Smooth muscle cell (in vitro differentiated cells): ENCODE measurements around the gene GDF15. TPM values are rescaled to one million over a fixed set of nuclear protein-coding genes. Genes with fewer than 3 reads are reported as not detected.

Experiments
- DNase-seq: peaks from one replicate; lab custom pipeline; 2025; ENCODE audit not compliant: unreplicated experiment; lab: John Stamatoyannopoulos, UW
- H2AFZ ChIP-seq: fragments of 200-600 bp; sonication (generic); 2 replicates; pipeline ENCODE4 v1.6.0; 2016; ENCODE audit warnings: antibody characterized with exemption, low read depth, mild to moderate bottlenecking
- H3F3A ChIP-seq: fragments of 200-600 bp; sonication (generic); 2 replicates; pipeline ENCODE4 v1.6.0; 2017; ENCODE audit warnings: antibody characterized with exemption, low read depth
- H3K27ac ChIP-seq: fragments of 200-600 bp; sonication (generic); 2 replicates; pipeline ENCODE4 v1.5.1; 2016; ENCODE audit warnings: low read depth, mild to moderate bottlenecking
- H3K27me3 ChIP-seq: fragments of 200-600 bp; sonication (generic); 2 replicates; pipeline ENCODE4 v1.6.1; 2016; ENCODE audit warnings: low read depth, mild to moderate bottlenecking
- H3K36me3 ChIP-seq: fragments of 200-600 bp; sonication (generic); 2 replicates; pipeline ENCODE4 v1.5.1; 2016; ENCODE audit warnings: low read depth
- H3K4me1 ChIP-seq: fragments of 200-600 bp; sonication (generic); 2 replicates; pipeline ENCODE4 v1.5.1; 2016; ENCODE audit warnings: low read depth
- H3K4me2 ChIP-seq: fragments of 200-600 bp; sonication (generic); 2 replicates; pipeline ENCODE4 v1.6.0; 2016; ENCODE audit warnings: mild to moderate bottlenecking
- H3K4me3 ChIP-seq: fragments of 200-600 bp; sonication (generic); 2 replicates; pipeline ENCODE4 v1.5.1; 2016; ENCODE audit warnings: mild to moderate bottlenecking
- H3K79me2 ChIP-seq: fragments of 200-600 bp; sonication (generic); 2 replicates; pipeline ENCODE4 v1.6.0; 2016; ENCODE audit warnings: low read depth, mild to moderate bottlenecking
- H3K9ac ChIP-seq: fragments of 200-600 bp; sonication (generic); 2 replicates; pipeline ENCODE4 v1.6.0; 2016; ENCODE audit warnings: low read depth
- H3K9me3 ChIP-seq: fragments of 200-600 bp; sonication (generic); replicated peaks from 2 replicates; pipeline ENCODE4 v1.5.1; 2016; ENCODE audit warnings: low read depth
- H4K20me1 ChIP-seq: fragments of 200-600 bp; sonication (generic); 2 replicates; pipeline ENCODE4 v1.6.0; 2016; ENCODE audit warnings: low read depth
- WGBS: methylation state at CpG from one replicate; pipeline ENCODE4 v1.1.7; 2016; ENCODE audit warnings: low lambda C conversion rate; 5-methylcytosine and 5-hydroxymethylcytosine counted together
- polyA plus RNA-seq: library from polyadenylated mRNA; unstranded; fragments of >200 nt; fragmentation: Nextera tagmentation; extraction: Ambion mirVana; gene quantifications from 2 replicates; pipeline ENCODE4 v1.2.1, GENCODE V29; 2016
- total RNA-seq: library from RNA; depleted of rRNA; stranded (reverse); fragments of >200 nt; gene quantifications from 2 replicates; pipeline ENCODE4 v1.2.3, GENCODE V29; 2014
- TF ChIP-seq, protein P1 (sequence below): fragments of 200-600 bp; sonication (generic); IDR thresholded peaks from 2 replicates; pipeline ENCODE4 v1.5.1; 2017; ENCODE audit warnings: borderline replicate concordance, mild to moderate bottlenecking, antibody characterized with exemption; ENCODE audit not compliant: insufficient read depth, poor library complexity, severe bottlenecking

Gene GDF15
- total and polyA plus RNA-seq, 2 experiments from 2014 or later, result 30.9 to 42.8 TPM

DNA sequence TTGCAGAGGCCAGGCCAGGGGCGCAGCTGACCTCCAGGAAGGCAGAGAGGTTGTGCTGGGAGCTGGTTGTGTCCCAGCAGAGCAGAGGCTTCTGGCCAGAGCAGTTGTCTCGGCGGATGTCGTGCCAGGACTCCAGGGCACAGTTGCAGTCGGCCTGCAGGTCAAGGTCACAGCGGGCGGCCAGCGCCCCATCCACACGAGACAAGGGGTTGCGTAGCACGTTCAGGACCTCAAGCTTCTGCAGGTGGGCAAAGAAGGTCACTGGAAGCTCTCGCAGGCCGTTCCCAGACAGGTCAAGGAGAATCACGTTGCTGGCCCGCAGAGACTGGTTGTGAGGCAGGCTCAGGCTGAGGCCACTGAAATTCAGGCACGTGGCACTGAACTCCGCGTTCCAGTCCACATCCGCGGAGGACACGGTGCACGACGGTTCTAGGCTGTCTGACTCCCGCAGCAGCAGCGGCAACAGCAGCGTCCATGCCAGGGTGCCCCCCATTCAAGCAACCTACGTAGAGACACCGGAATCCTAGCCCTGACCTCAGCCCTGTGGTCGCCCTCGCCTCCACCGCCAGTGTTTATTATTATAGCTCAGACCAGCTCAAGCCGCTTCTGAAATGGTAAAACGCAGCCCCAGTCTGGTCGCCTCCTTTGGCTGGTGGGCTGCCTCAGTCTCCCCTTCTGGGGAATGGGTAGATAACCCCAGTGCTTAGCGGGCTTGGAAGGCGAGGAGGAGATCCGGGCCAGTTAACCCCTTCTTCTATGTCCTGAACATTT lies 10.7 kb downstream of the GDF15 start:
- H3K4me3 ChIP-seq, result no peak overlapping the region
- no peaks in the 10 kb centered on the region for H3K27me3 ChIP-seq
- no peak overlapping the region for H3K4me2 ChIP-seq
- no peak overlapping the region for H3K27ac ChIP-seq
- peaks cover 5% of the 10 kb centered on the region for H3F3A ChIP-seq
- no peaks in the 10 kb centered on the region for H4K20me1 ChIP-seq
- H3K79me2 ChIP-seq, result no peaks in the 10 kb centered on the region
- TF ChIP-seq, protein P1, sequence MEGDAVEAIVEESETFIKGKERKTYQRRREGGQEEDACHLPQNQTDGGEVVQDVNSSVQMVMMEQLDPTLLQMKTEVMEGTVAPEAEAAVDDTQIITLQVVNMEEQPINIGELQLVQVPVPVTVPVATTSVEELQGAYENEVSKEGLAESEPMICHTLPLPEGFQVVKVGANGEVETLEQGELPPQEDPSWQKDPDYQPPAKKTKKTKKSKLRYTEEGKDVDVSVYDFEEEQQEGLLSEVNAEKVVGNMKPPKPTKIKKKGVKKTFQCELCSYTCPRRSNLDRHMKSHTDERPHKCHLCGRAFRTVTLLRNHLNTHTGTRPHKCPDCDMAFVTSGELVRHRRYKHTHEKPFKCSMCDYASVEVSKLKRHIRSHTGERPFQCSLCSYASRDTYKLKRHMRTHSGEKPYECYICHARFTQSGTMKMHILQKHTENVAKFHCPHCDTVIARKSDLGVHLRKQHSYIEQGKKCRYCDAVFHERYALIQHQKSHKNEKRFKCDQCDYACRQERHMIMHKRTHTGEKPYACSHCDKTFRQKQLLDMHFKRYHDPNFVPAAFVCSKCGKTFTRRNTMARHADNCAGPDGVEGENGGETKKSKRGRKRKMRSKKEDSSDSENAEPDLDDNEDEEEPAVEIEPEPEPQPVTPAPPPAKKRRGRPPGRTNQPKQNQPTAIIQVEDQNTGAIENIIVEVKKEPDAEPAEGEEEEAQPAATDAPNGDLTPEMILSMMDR, result no peak
- no peak overlapping the region for H3K9ac ChIP-seq
- no peaks in the 10 kb centered on the region for H3K9me3 ChIP-seq
- no peak overlapping the region for H2AFZ ChIP-seq
- peaks cover 4% of the 10 kb centered on the region for H3K4me1 ChIP-seq
- WGBS, result 91% methylated on average over 37 of the region's 37 CpGs
- H3K36me3 ChIP-seq, result no peaks in the 10 kb centered on the region
- no peak for DNase-seq

- Histone ChIP-seq H3K27ac (no peak within 1 kb of the TSS), H3K9ac (no peak within 1 kb of the TSS), H3K4me2 (no peak within 1 kb of the TSS), H3K4me1 (peaks cover 4% of the 10 kb centered on the region), H3K36me3 (no peaks in the 10 kb centered on the region), H3K79me2 (no peaks in the 10 kb centered on the region), H4K20me1 (no peaks in the 10 kb centered on the region), H3F3A (peaks cover 5% of the 10 kb centered on the region), H3K4me3 (no peak within 1 kb of the TSS), H3K27me3 (no peaks in the 10 kb centered on the region), H3K9me3 (no peaks in the 10 kb centered on the region), H2AFZ (no peak within 1 kb of the TSS)
- 56% methylated on average over 33 of the region's 33 CpGs for WGBS
- DNase-seq, result no peak
- TF ChIP-seq, protein P1, result no peak
Measured at GRCh38 chr19:18397242-18398202, 11.6 kb downstream of the GDF15 start, which contains the start of gene LRRC25. LRRC25 (minus strand) TSS chr19:18397622; CDS start chr19:18396963, 659 bp downstream.

DNA sequence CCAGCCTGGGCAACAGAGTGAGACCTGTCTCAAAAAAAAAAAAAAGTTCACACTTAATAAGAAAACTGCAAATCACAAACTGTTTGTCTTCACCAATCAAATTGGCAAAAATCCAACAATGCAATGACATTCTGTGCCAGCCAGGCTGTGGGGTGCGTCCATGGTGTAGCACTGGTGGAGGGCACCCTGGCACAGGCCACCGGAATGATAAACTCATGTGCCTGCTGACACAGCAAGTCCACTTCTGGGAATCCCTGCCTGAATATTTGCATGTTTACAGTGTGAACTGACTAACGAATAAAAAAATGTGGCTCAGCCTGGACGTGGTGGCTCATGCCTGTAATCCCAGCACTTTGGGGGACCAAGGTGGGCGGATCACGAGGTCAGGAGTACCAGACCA lies 13.1 kb downstream of the GDF15 start:
- Histone ChIP-seq H3K27me3 (no peaks in the 10 kb centered on the region), H3K79me2 (no peaks in the 10 kb centered on the region), H3K4me2 (no peak overlapping the region), H3K9ac (no peak overlapping the region), H4K20me1 (no peaks in the 10 kb centered on the region), H3K27ac (peak overlapping the region; percentile 35), H2AFZ (no peak overlapping the region), H3K36me3 (no peaks in the 10 kb centered on the region), H3K9me3 (no peaks in the 10 kb centered on the region), H3F3A (peaks cover 5% of the 10 kb centered on the region), H3K4me3 (no peak overlapping the region), H3K4me1 (peaks cover 4% of the 10 kb centered on the region)
- TF ChIP-seq, protein P1, result no peak
- DNase-seq, result no peak
- WGBS, result 33% methylated on average over 6 of the region's 6 CpGs
